Lung (tissue), 12 donors: ENCODE results near the gene RAB11A. TPM values are rescaled to one million over a fixed set of nuclear protein-coding genes. Genes with fewer than 3 reads are reported as not detected.

Experiments
- ATAC-seq: fragments of 200-7000 bp; cut with Tn5 transposase; one replicate; pipeline ENCODE4 v1.9.1; 2020; ENCODE audit warnings: moderate number of reproducible peaks; ENCODE audit not compliant: insufficient read depth, low FRiP score
- DNase-seq, 3 donors: peaks; one replicate each; pipeline ENCODE4 v3.0.0-alpha.2; 2013 to 2017
- H3K27ac ChIP-seq, 2 donors: one replicate each; pipeline ENCODE4 v1.5.1; 2013; ENCODE audit warnings: mild to moderate bottlenecking in 2 of 2, moderate library complexity in 2 of 2, control low read depth in 1 of 2, inconsistent platforms in 1 of 2, low read depth in 1 of 2, low read length in 1 of 2
- H3K27me3 ChIP-seq, 3 donors: one replicate each; pipeline ENCODE4 v1.5.1; 2013; ENCODE audit warnings: low read length in 2 of 3; ENCODE audit not compliant: control insufficient read depth in 3 of 3, insufficient read depth in 3 of 3
- H3K36me3 ChIP-seq, 4 donors: one replicate each; pipeline ENCODE4 v1.5.1; 2013; ENCODE audit warnings: low read length in 4 of 4, mild to moderate bottlenecking in 1 of 4, moderate library complexity in 1 of 4; ENCODE audit not compliant: control insufficient read depth in 4 of 4, insufficient read depth in 4 of 4
- H3K4me1 ChIP-seq, 5 donors: one replicate each; pipeline ENCODE4 v1.5.1; 2013; ENCODE audit warnings: low read length in 5 of 5, mild to moderate bottlenecking in 2 of 5, moderate library complexity in 1 of 5; ENCODE audit not compliant: control insufficient read depth in 5 of 5, insufficient read depth in 5 of 5
- H3K4me3 ChIP-seq: one replicate; pipeline ENCODE4 v1.5.1; 2013; ENCODE audit warnings: mild to moderate bottlenecking, control low read depth, moderate library complexity
- H3K9ac ChIP-seq, 2 donors: one replicate each; pipeline ENCODE4 v1.5.1; 2013; ENCODE audit warnings: low read length in 2 of 2, control low read depth in 1 of 2; ENCODE audit not compliant: insufficient read depth in 1 of 2
- H3K9me3 ChIP-seq, 4 donors: one replicate each; pipeline ENCODE4 v1.5.1; 2013; ENCODE audit warnings: low read length in 3 of 4, mild to moderate bottlenecking in 1 of 4, moderate library complexity in 1 of 4; ENCODE audit not compliant: control insufficient read depth in 4 of 4, insufficient read depth in 3 of 4
- CTCF ChIP-seq: IDR thresholded peaks from 2 replicates; pipeline ENCODE4 v1.5.1; 2012; ENCODE audit warnings: mild to moderate bottlenecking; ENCODE audit errors: control extremely low read depth, extremely low read depth
- WGBS, 2 donors: extraction: QIAGEN DNeasy Blood & Tissue Kit; methylation state at CpG; one replicate each; pipeline ENCODE4 v1.1.7; 2013; 5-methylcytosine and 5-hydroxymethylcytosine counted together
- polyA plus RNA-seq, 2 donors: library from polyadenylated mRNA; stranded (reverse); fragments of 200-250 nt; gene quantifications; one replicate each; pipeline ENCODE4 v1.2.1, GENCODE V29; 2013
- total RNA-seq, 2 donors: library from RNA; depleted of rRNA in 1 of 2; stranded (reverse); fragments of >200 nt in 1 of 2; gene quantifications; one replicate each; pipeline ENCODE4 v1.2.1, GENCODE V29; 2014 to 2021
- donor health status: control.
- donor health status: control.
- donor health status: Bipolar disorder and iron deficiency.
- donor health status: healthy.
- donor health status: DM: yes; HTN: yes; CAD: no.

RAB11A gene
- total and polyA plus RNA-seq, 4 donors = 120 to 313 (median 232) TPM

GRCh38 chr15:65827065-65827464 lies 42.2 kb upstream of the RAB11A start:
- H3K36me3 ChIP-seq = no peaks in the 10 kb centered on the region
- H3K4me1 ChIP-seq = peaks cover 0 to 5% (median 0%) of the 10 kb centered on the region in 5 donors
- 32 to 58% methylated on average over 3 of the region's 3 CpGs for WGBS, 2 donors
- H3K9me3 ChIP-seq = no peaks in the 10 kb centered on the region
- ATAC-seq (no peak), DNase-seq (no peak)
- no peaks in the 10 kb centered on the region for H3K27me3 ChIP-seq
- no peak overlapping the region for H3K27ac ChIP-seq
- H3K9ac ChIP-seq = no peak overlapping the region
- no peak overlapping the region for H3K4me3 ChIP-seq
- no peak for TF ChIP-seq CTCF

- TF ChIP-seq CTCF = no peak
- ATAC-seq (no peak), DNase-seq (no peak)
- no peaks in the 10 kb centered on the region for H3K36me3 ChIP-seq
- no peak overlapping the region for H3K27ac ChIP-seq
- 66 to 78% methylated on average over 2 of the region's 2 CpGs for WGBS, 2 donors
- H3K9ac ChIP-seq = no peak overlapping the region
- H3K9me3 ChIP-seq = no peaks in the 10 kb centered on the region
- no peak overlapping the region for H3K4me3 ChIP-seq
- H3K4me1 ChIP-seq = peaks cover 2 to 15% (median 9%) of the 10 kb centered on the region in 5 donors
- no peaks in the 10 kb centered on the region for H3K27me3 ChIP-seq
Observed at GRCh38 chr15:65828585-65828984, 40.7 kb upstream of the RAB11A start.

- no peaks in the 10 kb centered on the region for H3K27me3 ChIP-seq
- ATAC-seq = no peak
- WGBS, 2 donors = 61 to 64% methylated on average over 7 of the region's 7 CpGs
- no peak overlapping the region for H3K27ac ChIP-seq
- no peak for DNase-seq
- no peak overlapping the region for H3K4me3 ChIP-seq
- H3K9ac ChIP-seq = no peak overlapping the region
- peak; percentile 25 for TF ChIP-seq CTCF
- no peaks in the 10 kb centered on the region for H3K9me3 ChIP-seq
- peaks cover 5 to 18% (median 12%) of the 10 kb centered on the region in 5 donors for H3K4me1 ChIP-seq
- H3K36me3 ChIP-seq = no peaks in the 10 kb centered on the region
Observed at GRCh38 chr15:65829130-65829764, 40.0 kb upstream of the RAB11A start.
